ENCODE data around the gene FOXF1. TPM values are rescaled to one million over a fixed set of nuclear protein-coding genes. Genes with fewer than 3 reads are reported as not detected.

The FOXF1 gene
- total RNA-seq, 2 experiments from 2014 or later: not detected

DNA sequence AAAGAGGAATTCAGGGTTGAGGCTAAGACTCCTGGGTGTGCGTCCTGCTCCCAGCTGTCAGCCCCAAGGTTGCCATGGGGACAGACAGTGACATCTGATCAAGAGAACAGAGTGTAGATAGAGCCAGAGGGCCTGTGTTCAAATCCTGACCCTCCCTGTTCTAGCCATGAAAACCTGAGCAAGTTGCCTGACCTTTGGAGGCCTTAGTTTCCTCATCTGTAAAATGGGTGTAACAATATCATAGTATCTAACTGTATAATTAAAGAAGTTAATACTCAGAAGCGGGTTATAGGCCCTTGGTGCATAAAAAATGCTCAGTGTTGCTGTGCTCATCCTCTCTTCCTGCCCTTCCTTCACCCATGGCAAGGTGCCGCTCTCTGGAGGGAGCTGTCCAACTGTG is 28.7 kb upstream of the FOXF1 start:
- intact Hi-C loops (cut with DNase I, micrococcal nuclease): no loop called here
- ChIA-PET CTCF (no interaction called here), POLR2A (no interaction called here)
- Mint-ChIP-seq H3K27me3 (peaks cover 59% of the 10 kb centered on the region), H3K9me3 (peaks cover 3% of the 10 kb centered on the region), H3K27ac (no peak overlapping the region), H3K4me1 (ENCODE audit: low read depth) (no peaks in the 10 kb centered on the region), H3K4me3 (no peak overlapping the region), H3K36me3 (ENCODE audit: low read depth) (no peaks in the 10 kb centered on the region)
- DNase-seq (no peak), ATAC-seq (ENCODE audit: poor library complexity) (no peak)
- no peaks in the 10 kb centered on the region for H3K4me1 ChIP-seq (ENCODE audit: insufficient read depth, low read length)
- no peak overlapping the region for H3K27ac ChIP-seq (ENCODE audit: low read depth in 1 of 2, low read length in 2 of 2)
- H3K4me3 ChIP-seq (ENCODE audit: low read length): no peak overlapping the region
- H3K36me3 ChIP-seq (ENCODE audit: insufficient read depth, low read length): no peaks in the 10 kb centered on the region
- peaks cover 11 to 22% of the 10 kb centered on the region in 2 experiments for H3K27me3 ChIP-seq (ENCODE audit: control insufficient read depth in 1 of 2, insufficient read depth in 2 of 2, low read length in 2 of 2)
- peaks cover 11 to 18% of the 10 kb centered on the region in 2 experiments for H3K9me3 ChIP-seq (ENCODE audit: control insufficient read depth in 1 of 2, insufficient read depth in 1 of 2, low read length in 2 of 2)
- TF ChIP-seq, protein P1, sequence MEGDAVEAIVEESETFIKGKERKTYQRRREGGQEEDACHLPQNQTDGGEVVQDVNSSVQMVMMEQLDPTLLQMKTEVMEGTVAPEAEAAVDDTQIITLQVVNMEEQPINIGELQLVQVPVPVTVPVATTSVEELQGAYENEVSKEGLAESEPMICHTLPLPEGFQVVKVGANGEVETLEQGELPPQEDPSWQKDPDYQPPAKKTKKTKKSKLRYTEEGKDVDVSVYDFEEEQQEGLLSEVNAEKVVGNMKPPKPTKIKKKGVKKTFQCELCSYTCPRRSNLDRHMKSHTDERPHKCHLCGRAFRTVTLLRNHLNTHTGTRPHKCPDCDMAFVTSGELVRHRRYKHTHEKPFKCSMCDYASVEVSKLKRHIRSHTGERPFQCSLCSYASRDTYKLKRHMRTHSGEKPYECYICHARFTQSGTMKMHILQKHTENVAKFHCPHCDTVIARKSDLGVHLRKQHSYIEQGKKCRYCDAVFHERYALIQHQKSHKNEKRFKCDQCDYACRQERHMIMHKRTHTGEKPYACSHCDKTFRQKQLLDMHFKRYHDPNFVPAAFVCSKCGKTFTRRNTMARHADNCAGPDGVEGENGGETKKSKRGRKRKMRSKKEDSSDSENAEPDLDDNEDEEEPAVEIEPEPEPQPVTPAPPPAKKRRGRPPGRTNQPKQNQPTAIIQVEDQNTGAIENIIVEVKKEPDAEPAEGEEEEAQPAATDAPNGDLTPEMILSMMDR (IDR thresholded peaks at IDR 0.05): no peak

DNA sequence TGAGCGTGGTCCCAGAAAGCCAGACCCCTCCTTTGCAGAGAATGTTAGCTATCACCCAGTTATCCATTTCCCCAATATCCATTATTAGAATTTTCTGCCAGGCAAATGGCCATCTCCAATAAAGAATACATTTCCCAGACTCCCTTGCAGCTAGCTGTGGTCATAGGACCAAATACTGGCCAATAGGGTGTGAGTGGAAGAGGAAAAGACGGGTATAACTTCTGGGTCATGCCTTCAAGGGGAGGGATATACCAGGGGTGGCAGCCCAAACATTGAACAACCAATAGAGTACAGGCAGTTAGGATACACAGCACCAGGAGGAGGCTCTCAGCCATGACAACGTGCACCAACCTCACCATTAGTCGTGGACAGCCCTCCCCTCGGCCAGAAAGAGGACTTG is 26.1 kb upstream of the FOXF1 start:
- Histone ChIP-seq H3K4me3 (ENCODE audit: low read length) (no peak overlapping the region), H3K27me3 (ENCODE audit: control insufficient read depth in 1 of 2, insufficient read depth in 2 of 2, low read length in 2 of 2) (peaks cover 4 to 18% of the 10 kb centered on the region in 2 experiments), H3K9me3 (ENCODE audit: control insufficient read depth in 1 of 2, insufficient read depth in 1 of 2, low read length in 2 of 2) (peaks cover 11 to 18% of the 10 kb centered on the region in 2 experiments), H3K4me1 (ENCODE audit: insufficient read depth, low read length) (no peaks in the 10 kb centered on the region), H3K27ac (ENCODE audit: low read depth in 1 of 2, low read length in 2 of 2) (no peak overlapping the region), H3K36me3 (ENCODE audit: insufficient read depth, low read length) (no peaks in the 10 kb centered on the region)
- no peak overlapping the region for H3K27ac Mint-ChIP-seq
- CTCF ChIA-PET: no interaction called here
- H3K9me3 Mint-ChIP-seq: peaks cover 3% of the 10 kb centered on the region
- TF ChIP-seq, protein P1 (IDR thresholded peaks at IDR 0.05): no peak
- H3K36me3 Mint-ChIP-seq (ENCODE audit: low read depth): no peaks in the 10 kb centered on the region
- POLR2A ChIA-PET: no interaction called here
- H3K27me3 Mint-ChIP-seq: peaks cover 62% of the 10 kb centered on the region
- intact Hi-C loops (cut with DNase I, micrococcal nuclease): no loop called here
- DNase-seq: no peak
- no peaks in the 10 kb centered on the region for H3K4me1 Mint-ChIP-seq (ENCODE audit: low read depth)
- no peak for ATAC-seq (ENCODE audit: poor library complexity)
- H3K4me3 Mint-ChIP-seq: no peak overlapping the region

DNA sequence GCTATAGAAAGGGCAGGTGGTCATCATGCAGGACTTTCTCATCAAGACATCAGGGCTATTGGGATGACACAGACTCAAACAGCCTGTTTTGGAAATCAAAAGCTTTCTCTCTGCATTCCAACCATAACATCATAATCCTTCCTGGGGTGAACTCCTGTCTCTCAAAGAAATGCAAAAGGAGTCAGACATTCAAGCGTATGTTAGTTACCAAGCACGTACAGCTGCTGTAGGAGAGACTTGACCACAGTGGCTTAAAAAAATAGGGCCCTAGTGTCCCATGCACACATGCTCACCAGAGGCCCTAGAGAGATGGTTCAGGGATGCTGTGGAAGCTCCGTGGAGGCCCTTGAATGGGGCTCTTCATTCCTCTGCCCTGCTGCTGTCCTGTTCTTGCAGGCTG is 24.6 kb upstream of the FOXF1 start:
- intact Hi-C loops (cut with DNase I, micrococcal nuclease): no loop called here
- H3K36me3 ChIP-seq (ENCODE audit: insufficient read depth, low read length): no peaks in the 10 kb centered on the region
- peaks cover 10 to 16% of the 10 kb centered on the region in 2 experiments for H3K27me3 ChIP-seq (ENCODE audit: control insufficient read depth in 1 of 2, insufficient read depth in 2 of 2, low read length in 2 of 2)
- ATAC-seq (ENCODE audit: poor library complexity) (no peak), DNase-seq (no peak)
- H3K9me3 Mint-ChIP-seq: peaks cover 3% of the 10 kb centered on the region
- H3K27ac ChIP-seq (ENCODE audit: low read depth in 1 of 2, low read length in 2 of 2): no peak overlapping the region
- H3K27ac Mint-ChIP-seq: no peak overlapping the region
- no peaks in the 10 kb centered on the region for H3K4me1 ChIP-seq (ENCODE audit: insufficient read depth, low read length)
- ChIA-PET CTCF (no interaction called here), POLR2A (no interaction called here)
- H3K27me3 Mint-ChIP-seq: peaks cover 72% of the 10 kb centered on the region
- H3K36me3 Mint-ChIP-seq (ENCODE audit: low read depth): no peaks in the 10 kb centered on the region
- H3K4me1 Mint-ChIP-seq (ENCODE audit: low read depth): no peaks in the 10 kb centered on the region
- H3K4me3 Mint-ChIP-seq: no peak overlapping the region
- TF ChIP-seq, protein P1 (IDR thresholded peaks at IDR 0.05): no peak
- peaks cover 11 to 18% of the 10 kb centered on the region in 2 experiments for H3K9me3 ChIP-seq (ENCODE audit: control insufficient read depth in 1 of 2, insufficient read depth in 1 of 2, low read length in 2 of 2)
- no peak overlapping the region for H3K4me3 ChIP-seq (ENCODE audit: low read length)

Measured in CD4-positive, alpha-beta T cell (primary cell).